MCF 10A (cell line): ENCODE data around the gene EFCC1. TPM values are rescaled to one million over a fixed set of nuclear protein-coding genes. Genes with fewer than 3 reads are reported as not detected.

Experiments
- BruUV-seq: library from RNA; stranded (reverse); fragments of 400-500 nt; replicated peaks from 2 replicates; lab custom pipeline; 2021; lab: Mats Ljungman, UMichigan
- CTCF ChIA-PET: fragments of 300-600 bp; sonication (Branson Sonifier 250); formaldehyde crosslinking; extraction: SDS; loops from one replicate; lab custom pipeline; 2021; ENCODE audit warnings: antibody characterized with exemption, inconsistent platforms; lab: Yijun Ruan, JAX
- POLR2A ChIA-PET: fragments of 300-600, 350-650 bp; sonication (Branson Sonifier 250); formaldehyde crosslinking; extraction: SDS; loops from one replicate; lab custom pipeline; 2020; ENCODE audit warnings: antibody characterized with exemption, inconsistent platforms; lab: Yijun Ruan, JAX
- DNase-seq: peaks from one replicate; pipeline ENCODE4 v3.0.0-alpha.2; 2018; ENCODE audit not compliant: unreplicated experiment
- H3K27ac Mint-ChIP-seq: one replicate; pipeline ENCODE4 v1.8.0; 2022; ENCODE audit warnings: mild to moderate bottlenecking, low read depth, mixed read lengths; ENCODE audit not compliant: unreplicated experiment
- H3K27me3 Mint-ChIP-seq: one replicate; pipeline ENCODE4 v1.8.0; 2022; ENCODE audit warnings: mixed read lengths; ENCODE audit not compliant: insufficient read depth, unreplicated experiment
- H3K36me3 Mint-ChIP-seq: one replicate; pipeline ENCODE4 v1.8.0; 2022; ENCODE audit warnings: mild to moderate bottlenecking, moderate library complexity, mixed read lengths; ENCODE audit not compliant: insufficient read depth, unreplicated experiment
- H3K4me1 Mint-ChIP-seq: one replicate; pipeline ENCODE4 v1.8.0; 2022; ENCODE audit warnings: mixed read lengths; ENCODE audit not compliant: insufficient read depth, unreplicated experiment
- H3K4me3 Mint-ChIP-seq: one replicate; pipeline ENCODE4 v1.8.0; 2022; ENCODE audit warnings: mild to moderate bottlenecking, moderate library complexity, mixed read lengths; ENCODE audit not compliant: unreplicated experiment
- H3K9me3 Mint-ChIP-seq: one replicate; pipeline ENCODE4 v1.8.0; 2022; ENCODE audit warnings: mixed read lengths; ENCODE audit not compliant: unreplicated experiment
- CTCF ChIP-seq: fragments of 200-600 bp; IDR thresholded peaks from one replicate; pipeline ENCODE4 v1.8.0; 2022; ENCODE audit warnings: antibody characterized with exemption, mild to moderate bottlenecking; ENCODE audit not compliant: unreplicated experiment
- intact Hi-C: fragments of 100-400 bp; cut with micrococcal nuclease; formaldehyde crosslinking; loops from 2 replicates; pipeline ENCODE4 v1.14.1; 2022
- total RNA-seq: library from RNA; stranded (reverse); gene quantifications from 2 replicates; pipeline ENCODE4 v1.2.3, GENCODE V29; 2022

Gene EFCC1
- total RNA-seq, 1 experiment from 2014 or later: not detected

- POLR2A ChIA-PET: interaction anchor here (0.6 kb wide), 1 partner anchor 64 kb away, joined by 3 read pairs; no protein-coding TSS in a partner anchor
- no peak for TF ChIP-seq CTCF
- H3K4me1 Mint-ChIP-seq: no peaks in the 10 kb centered on the region
- CTCF ChIA-PET: interaction anchor here (1.6 kb wide), 1 partner anchor 87 kb away, joined by 3 read pairs; no protein-coding TSS in a partner anchor
- no peak for DNase-seq
- H3K4me3 Mint-ChIP-seq: no peak overlapping the region
- H3K36me3 Mint-ChIP-seq: no peaks in the 10 kb centered on the region
- intact Hi-C loops: no loop called here
- H3K9me3 Mint-ChIP-seq: no peaks in the 10 kb centered on the region
- BruUV-seq: no TSS peak
- no peak overlapping the region for H3K27ac Mint-ChIP-seq
- H3K27me3 Mint-ChIP-seq: peaks cover 24% of the 10 kb centered on the region
Observed at GRCh38 chr3:128965818-128966217, 35.3 kb upstream of the EFCC1 start.

GRCh38 chr3:128967748-128968355 is 33.3 kb upstream of the EFCC1 start:
- no peaks in the 10 kb centered on the region for H3K4me1 Mint-ChIP-seq
- no peaks in the 10 kb centered on the region for H3K36me3 Mint-ChIP-seq
- H3K4me3 Mint-ChIP-seq: no peak overlapping the region
- no peak overlapping the region for H3K27ac Mint-ChIP-seq
- no TSS peak for BruUV-seq
- ChIA-PET POLR2A (no interaction called here), CTCF (interaction anchor here (0.6 to 4.0 kb wide), 6 partner anchors 27 to 398 kb away, joined by 3 to 33 read pairs (median 4); partner anchors contain the start of gene CFAP92)
- H3K27me3 Mint-ChIP-seq: peaks cover 4% of the 10 kb centered on the region
- intact Hi-C loops: no loop called here
- no peak for TF ChIP-seq CTCF
- no peak for DNase-seq
- no peaks in the 10 kb centered on the region for H3K9me3 Mint-ChIP-seq

GRCh38 chr3:128969993-128970739 is 30.9 kb upstream of the EFCC1 start:
- no peaks in the 10 kb centered on the region for H3K9me3 Mint-ChIP-seq
- H3K27me3 Mint-ChIP-seq: no peaks in the 10 kb centered on the region
- no TSS peak for BruUV-seq
- TF ChIP-seq CTCF: peak; percentile 93
- H3K4me1 Mint-ChIP-seq: no peaks in the 10 kb centered on the region
- DNase-seq: peak; percentile 43
- H3K27ac Mint-ChIP-seq: no peak overlapping the region
- ChIA-PET CTCF (interaction anchor here (0.5 to 4.4 kb wide), 99 partner anchors 8 to 609 kb away, joined by 3 to 61 read pairs (median 4); partner anchors contain the start of genes CFAP92, COPG1, GP9 and RAB43), POLR2A (interaction anchor here (0.7 to 2.6 kb wide), 7 partner anchors 24 to 275 kb away, joined by 3 to 17 read pairs (median 3); partner anchors contain the start of genes ACAD9, CFAP92 and RAB43)
- intact Hi-C loops: loop anchor here (2.0 kb wide), 3 partner anchors 47 to 275 kb away; no protein-coding TSS in a partner anchor
- no peaks in the 10 kb centered on the region for H3K36me3 Mint-ChIP-seq
- no peak overlapping the region for H3K4me3 Mint-ChIP-seq

GRCh38 chr3:128970740-128971047 is 30.4 kb upstream of the EFCC1 start:
- no peak overlapping the region for H3K27ac Mint-ChIP-seq
- TF ChIP-seq CTCF: no peak
- ChIA-PET CTCF (interaction anchor here (0.6 to 4.4 kb wide), 75 partner anchors 7 to 602 kb away, joined by 3 to 61 read pairs (median 5); partner anchors contain the start of genes CFAP92, COPG1, GP9 and RAB43), POLR2A (interaction anchor here (0.7 to 2.6 kb wide), 6 partner anchors 23 to 191 kb away, joined by 3 to 17 read pairs (median 4); partner anchors contain the start of genes ACAD9, CFAP92 and RAB43)
- DNase-seq: no peak
- H3K36me3 Mint-ChIP-seq: no peaks in the 10 kb centered on the region
- H3K27me3 Mint-ChIP-seq: no peaks in the 10 kb centered on the region
- H3K9me3 Mint-ChIP-seq: no peaks in the 10 kb centered on the region
- H3K4me3 Mint-ChIP-seq: no peak overlapping the region
- BruUV-seq: no TSS peak
- intact Hi-C loops: loop anchor here (2.0 kb wide), 3 partner anchors 46 to 274 kb away; no protein-coding TSS in a partner anchor
- no peaks in the 10 kb centered on the region for H3K4me1 Mint-ChIP-seq
